C4-2B (cell line): ENCODE results near the gene ELMOD1.

Experiments used
- H3K27ac ChIP-seq: fragments of 450-650 bp; 2 replicates; pipeline ENCODE4 v1.5.1; 2017
- CTCF ChIP-seq: fragments of 450-650 bp; conservative IDR thresholded peaks from 2 replicates; pipeline ENCODE4 v1.5.1; 2017; ENCODE audit warnings: mild to moderate bottlenecking
- ZFX ChIP-seq: fragments of 450-650 bp; IDR thresholded peaks from 2 replicates; pipeline ENCODE4 v1.6.1; 2017

Gene ELMOD1

GRCh38 chr11:107590460-107591377, at the start of gene ELMOD1:
Gene ELMOD1, plus strand, starts transcription at chr11:107591147. Its CDS starts 27,043 bp downstream, at chr11:107618190.
- TF ChIP-seq ZFX (no peak), CTCF (peak; percentile 31)
- H3K27ac ChIP-seq: peak within 1 kb of the TSS; percentile 18; the same call in 1 of the 2 replicates

GRCh38 chr11:107545101-107545514, 45.8 kb upstream of the ELMOD1 start:
- H3K27ac ChIP-seq: no peak overlapping the region
- TF ChIP-seq CTCF (no peak), ZFX (no peak)

GRCh38 chr11:107547961-107548360, 43.0 kb upstream of the ELMOD1 start:
- no peak for TF ChIP-seq CTCF
- no peak for TF ChIP-seq ZFX
- no peak overlapping the region for H3K27ac ChIP-seq

GRCh38 chr11:107549253-107549953, 41.5 kb upstream of the ELMOD1 start:
- no peak overlapping the region for H3K27ac ChIP-seq
- TF ChIP-seq ZFX (no peak), CTCF (peak; percentile 95)

- no peak overlapping the region for H3K27ac ChIP-seq
- no peak for TF ChIP-seq CTCF
- TF ChIP-seq ZFX: no peak
These were observed 41.0 kb upstream of the ELMOD1 start for GRCh38 chr11:107549954-107550285.

- TF ChIP-seq ZFX: no peak
- no peak for TF ChIP-seq CTCF
- no peak overlapping the region for H3K27ac ChIP-seq
These were observed 40.6 kb upstream of the ELMOD1 start for GRCh38 chr11:107550304-107550703.

- no peak overlapping the region for H3K27ac ChIP-seq
- no peak for TF ChIP-seq ZFX
These were observed 29.3 kb upstream of the ELMOD1 start for GRCh38 chr11:107561688-107562087.
